HUDEP-2 (cell line): ENCODE measurements around the gene IL6.

Experiments used
- DNase-seq, 76 experiments: peaks; one replicate each; lab custom pipeline; 2025; ENCODE audit not compliant: unreplicated experiment in 76 of 76; lab: John Stamatoyannopoulos, UW

The IL6 gene

GRCh38 chr7:22724861-22725260 lies 2.1 kb upstream of the IL6 start:
- no peak for DNase-seq

GRCh38 chr7:22725585-22725984 lies 1.4 kb upstream of the IL6 start:
- peak in 4 of 76 experiments; percentile 9 to 26 (median 12) for DNase-seq

DNA sequence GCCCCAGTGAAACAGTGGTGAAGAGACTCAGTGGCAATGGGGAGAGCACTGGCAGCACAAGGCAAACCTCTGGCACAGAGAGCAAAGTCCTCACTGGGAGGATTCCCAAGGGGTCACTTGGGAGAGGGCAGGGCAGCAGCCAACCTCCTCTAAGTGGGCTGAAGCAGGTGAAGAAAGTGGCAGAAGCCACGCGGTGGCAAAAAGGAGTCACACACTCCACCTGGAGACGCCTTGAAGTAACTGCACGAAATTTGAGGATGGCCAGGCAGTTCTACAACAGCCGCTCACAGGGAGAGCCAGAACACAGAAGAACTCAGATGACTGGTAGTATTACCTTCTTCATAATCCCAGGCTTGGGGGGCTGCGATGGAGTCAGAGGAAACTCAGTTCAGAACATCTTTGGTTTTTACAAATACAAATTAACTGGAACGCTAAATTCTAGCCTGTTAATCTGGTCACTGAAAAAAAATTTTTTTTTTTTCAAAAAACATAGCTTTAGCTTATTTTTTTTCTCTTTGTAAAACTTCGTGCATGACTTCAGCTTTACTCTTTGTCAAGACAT lies 574 bp upstream of the IL6 start:
- peak in 11 of 76 experiments; percentile 3 to 35 (median 20) for DNase-seq

GRCh38 chr7:22727714-22728035 lies 675 bp downstream of the IL6 start:
- no peak for DNase-seq

DNA sequence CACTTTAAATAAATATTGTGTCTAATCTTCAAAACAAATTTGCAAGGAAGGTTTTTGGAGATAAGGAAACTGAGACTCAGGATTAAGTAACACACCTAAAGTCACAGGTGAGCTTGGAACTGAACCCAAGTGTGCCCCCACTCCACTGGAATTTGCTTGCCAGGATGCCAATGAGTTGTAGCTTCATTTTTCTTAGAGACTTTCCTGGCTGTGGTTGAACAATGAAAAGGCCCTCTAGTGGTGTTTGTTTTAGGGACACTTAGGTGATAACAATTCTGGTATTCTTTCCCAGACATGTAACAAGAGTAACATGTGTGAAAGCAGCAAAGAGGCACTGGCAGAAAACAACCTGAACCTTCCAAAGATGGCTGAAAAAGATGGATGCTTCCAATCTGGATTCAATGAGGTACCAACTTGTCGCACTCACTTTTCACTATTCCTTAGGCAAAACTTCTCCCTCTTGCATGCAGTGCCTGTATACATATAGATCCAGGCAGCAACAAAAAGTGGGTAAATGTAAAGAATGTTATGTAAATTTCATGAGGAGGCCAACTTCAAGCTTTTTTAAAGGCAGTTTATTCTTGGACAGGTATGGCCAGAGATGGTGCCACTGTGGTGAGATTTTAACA lies 1.5 kb downstream of the IL6 start:
- DNase-seq, result no peak

- DNase-seq, result no peak
Observed at GRCh38 chr7:22729180-22729825, 2.3 kb downstream of the IL6 start.

DNA sequence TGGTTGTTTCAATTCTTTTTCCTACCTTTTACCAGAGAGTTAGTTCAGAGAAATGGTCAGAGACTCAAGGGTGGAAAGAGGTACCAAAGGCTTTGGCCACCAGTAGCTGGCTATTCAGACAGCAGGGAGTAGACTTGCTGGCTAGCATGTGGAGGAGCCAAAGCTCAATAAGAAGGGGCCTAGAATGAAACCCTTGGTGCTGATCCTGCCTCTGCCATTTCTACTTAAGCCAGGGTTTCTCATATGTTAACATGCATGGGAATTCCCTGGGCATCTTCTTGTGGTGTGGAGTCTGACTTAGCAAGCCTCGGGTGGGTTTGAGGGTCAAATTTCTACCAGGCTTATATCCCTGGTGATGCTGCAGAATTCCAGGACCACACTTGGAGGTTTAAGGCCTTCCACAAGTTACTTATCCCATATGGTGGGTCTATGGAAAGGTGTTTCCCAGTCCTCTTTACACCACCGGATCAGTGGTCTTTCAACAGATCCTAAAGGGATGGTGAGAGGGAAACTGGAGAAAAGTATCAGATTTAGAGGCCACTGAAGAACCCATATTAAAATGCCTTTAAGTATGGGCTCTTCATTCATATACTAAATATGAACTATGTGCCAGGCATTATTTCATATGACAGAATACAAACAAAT lies 3.2 kb downstream of the IL6 start:
- DNase-seq, result no peak

- no peak for DNase-seq
Observed at GRCh38 chr7:22730921-22731654, 4.1 kb downstream of the IL6 start.

DNA sequence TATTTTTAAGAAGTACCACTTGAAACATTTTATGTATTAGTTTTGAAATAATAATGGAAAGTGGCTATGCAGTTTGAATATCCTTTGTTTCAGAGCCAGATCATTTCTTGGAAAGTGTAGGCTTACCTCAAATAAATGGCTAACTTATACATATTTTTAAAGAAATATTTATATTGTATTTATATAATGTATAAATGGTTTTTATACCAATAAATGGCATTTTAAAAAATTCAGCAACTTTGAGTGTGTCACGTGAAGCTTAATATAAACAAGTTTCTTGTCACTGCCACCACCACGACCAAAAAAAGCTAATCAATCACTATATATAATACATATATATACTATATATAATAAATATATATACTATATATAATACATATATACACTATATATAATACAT lies 4.8 kb downstream of the IL6 start:
- no peak for DNase-seq

GRCh38 chr7:22732556-22733126 lies 5.6 kb downstream of the IL6 start:
- no peak for DNase-seq

DNA sequence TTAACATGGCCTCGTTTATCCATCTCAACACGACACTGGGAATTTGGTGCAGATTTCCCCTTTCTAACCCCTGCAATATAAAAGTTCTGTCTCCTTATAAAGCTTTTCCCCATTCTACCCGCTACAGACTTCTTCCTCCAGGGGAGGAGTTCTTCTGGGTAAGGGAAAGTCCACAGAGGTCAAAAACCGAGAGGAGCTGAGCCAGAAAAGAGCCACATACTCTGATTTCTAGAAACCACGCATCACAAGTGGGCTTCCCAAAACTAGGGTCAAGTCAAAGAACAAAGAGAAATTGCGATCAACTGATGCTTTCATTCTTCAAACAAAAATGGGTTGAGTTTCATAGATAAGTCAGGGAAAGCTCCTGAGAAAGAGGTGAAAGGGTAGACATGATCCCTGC lies 6.8 kb downstream of the IL6 start:
- DNase-seq, result no peak

DNA sequence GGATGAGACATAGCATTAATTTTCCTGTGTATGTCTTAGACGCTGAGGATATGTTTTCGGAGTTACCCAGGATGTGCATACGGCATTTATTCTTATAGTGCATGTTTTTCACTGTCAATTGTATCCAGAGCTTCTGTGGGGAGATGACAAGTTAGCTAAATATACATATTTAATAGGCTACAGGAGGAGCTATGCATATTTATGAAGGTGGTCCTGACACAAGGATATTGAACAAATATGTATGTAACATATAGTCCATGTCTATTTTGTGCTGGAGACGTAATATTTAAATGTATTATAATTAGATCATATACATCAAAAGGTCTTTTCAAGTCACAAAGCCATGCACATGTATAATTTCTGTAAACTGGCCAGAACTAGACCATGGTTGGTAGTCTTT lies 16.0 kb downstream of the IL6 start:
- DNase-seq, result no peak

DNA sequence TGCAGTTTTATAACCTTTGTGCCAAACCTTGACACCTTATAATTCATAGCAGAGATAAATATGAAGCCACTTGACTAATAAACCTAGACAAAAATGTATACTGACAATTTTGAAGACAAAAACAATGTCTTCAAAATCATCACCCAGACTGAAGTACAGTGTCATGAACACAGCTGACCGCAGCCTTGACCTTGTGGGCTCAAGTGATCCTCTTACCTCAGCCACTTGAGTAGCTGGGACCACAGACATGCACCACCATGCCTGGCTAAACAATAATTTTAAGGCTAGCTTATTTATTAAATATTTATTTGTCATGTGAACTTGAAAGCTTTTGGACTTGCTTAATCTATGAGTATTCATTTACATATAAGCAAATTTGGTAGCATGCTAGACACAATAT lies 24.3 kb downstream of the IL6 start:
- no peak for DNase-seq

- no peak for DNase-seq
Observed at GRCh38 chr7:22757338-22757994, 30.5 kb downstream of the IL6 start.

- no peak for DNase-seq
Observed at GRCh38 chr7:22758576-22758975, 31.6 kb downstream of the IL6 start.

- no peak for DNase-seq
Observed at GRCh38 chr7:22759721-22760120, 32.7 kb downstream of the IL6 start.

DNA sequence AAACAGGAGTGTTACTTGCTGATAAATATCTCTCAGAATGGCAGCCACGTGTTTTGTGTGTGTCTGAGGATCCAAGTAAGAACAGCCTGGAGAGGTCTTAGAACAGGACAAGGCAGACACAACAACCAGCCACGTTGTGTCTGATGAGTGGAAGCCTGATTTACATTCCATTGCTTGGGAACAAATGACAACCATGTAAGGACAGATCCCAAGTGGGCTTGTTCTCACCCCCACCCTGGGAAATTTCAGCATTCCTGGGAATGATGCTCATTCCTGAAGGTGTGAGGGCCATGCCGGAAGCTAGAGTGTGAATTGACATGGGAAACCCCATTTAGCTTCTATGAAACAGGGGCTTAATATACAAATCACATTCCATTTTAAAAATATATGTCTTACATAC lies 35.9 kb downstream of the IL6 start:
- no peak for DNase-seq

GRCh38 chr7:22765609-22766008 lies 38.6 kb downstream of the IL6 start:
- no peak for DNase-seq

GRCh38 chr7:22771194-22771871 lies 44.3 kb downstream of the IL6 start:
- no peak for DNase-seq

DNA sequence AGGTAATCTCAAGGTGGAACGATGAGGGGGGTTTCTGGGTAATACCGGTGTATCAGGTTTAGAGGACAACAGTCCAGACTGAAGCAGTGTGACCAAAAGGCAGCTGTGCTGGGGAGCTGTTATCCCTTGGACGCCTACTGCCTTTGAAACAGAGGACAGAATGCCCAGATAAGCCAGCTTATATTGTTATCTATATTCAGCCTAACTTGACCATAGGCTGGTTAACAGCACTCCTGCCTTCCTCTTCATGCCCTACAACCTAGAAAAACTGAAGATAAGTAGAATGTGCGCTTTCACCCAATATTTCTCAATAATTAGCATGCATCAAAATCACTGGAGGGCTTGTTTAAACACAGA lies 44.9 kb downstream of the IL6 start:
- DNase-seq, result peak in 6 of 76 experiments; percentile 6 to 19 (median 16)
